Activated CD4-positive, alpha-beta T cell treated with anti-CD3 and anti-CD28 coated beads, Interleukin-2, amount 10 ng/mL, durations not matched to agents 7 days and 5 days (primary cell): ENCODE results near the gene APOL4. TPM values are rescaled to one million over a fixed set of nuclear protein-coding genes. Genes with fewer than 3 reads are reported as not detected.
"Not testable (repeated sequence)": the region's sequence is repeated elsewhere in the genome, so short reads cannot be mapped to it uniquely, and the experiment has no call there.

Source experiments
- CTCF ChIA-PET: fragments of 350-600 bp; sonication (Branson Sonifier 250); formaldehyde crosslinking; loops from one replicate; lab custom pipeline; 2021; ENCODE audit warnings: antibody characterized with exemption; lab: Charles Lee
- POLR2A ChIA-PET: fragments of 350-600 bp; sonication (Branson Sonifier 250); formaldehyde crosslinking; loops from one replicate; lab custom pipeline; 2021; ENCODE audit warnings: antibody characterized with exemption; lab: Charles Lee
- DNase-seq: peaks from one replicate; pipeline ENCODE4 v3.0.0-alpha.2; 2020
- H3K27ac Mint-ChIP-seq: one replicate; pipeline ENCODE4 v1.8.0; 2021; ENCODE audit warnings: mild to moderate bottlenecking, moderate library complexity, mixed read lengths
- H3K27me3 Mint-ChIP-seq: one replicate; pipeline ENCODE4 v1.8.0; 2021; ENCODE audit warnings: mixed read lengths
- H3K36me3 Mint-ChIP-seq: one replicate; pipeline ENCODE4 v1.8.0; 2021; ENCODE audit warnings: low read depth, mixed read lengths
- H3K4me1 Mint-ChIP-seq: one replicate; pipeline ENCODE4 v1.8.0; 2021; ENCODE audit warnings: mixed read lengths
- H3K4me3 Mint-ChIP-seq: one replicate; pipeline ENCODE4 v1.8.0; 2021; ENCODE audit warnings: mild to moderate bottlenecking, moderate library complexity, mixed read lengths
- H3K9me3 Mint-ChIP-seq: one replicate; pipeline ENCODE4 v1.8.0; 2021; ENCODE audit warnings: mixed read lengths
- total RNA-seq, 2 experiments: library from RNA; stranded (reverse); gene quantifications; one replicate each; pipeline ENCODE4 v1.2.3, GENCODE V29; 2021

APOL4 gene
- total RNA-seq, 2 experiments from 2014 or later = 0.54 to 0.57 TPM

GRCh38 chr22:36213586-36213985 is 12.0 kb upstream of the APOL4 start:
- ChIA-PET CTCF (interaction anchor here (0.9 kb wide), 1 partner anchor 31 kb away, joined by 3 read pairs; no protein-coding TSS in a partner anchor), POLR2A (interaction anchor here (0.8 kb wide), 1 partner anchor 1084 kb away, joined by 3 read pairs; no protein-coding TSS in a partner anchor)
- H3K27me3 Mint-ChIP-seq = peaks cover 69% of the 10 kb centered on the region
- no peak overlapping the region for H3K27ac Mint-ChIP-seq
- peaks cover 10% of the 10 kb centered on the region for H3K9me3 Mint-ChIP-seq
- no peak overlapping the region for H3K4me3 Mint-ChIP-seq
- peaks cover 10% of the 10 kb centered on the region for H3K4me1 Mint-ChIP-seq
- no peak for DNase-seq
- H3K36me3 Mint-ChIP-seq = peaks cover 2% of the 10 kb centered on the region

- Mint-ChIP-seq H3K9me3 (peaks cover 10% of the 10 kb centered on the region), H3K27me3 (peaks cover 66% of the 10 kb centered on the region), H3K36me3 (peaks cover 2% of the 10 kb centered on the region), H3K27ac (no peak overlapping the region), H3K4me3 (no peak overlapping the region), H3K4me1 (peaks cover 14% of the 10 kb centered on the region)
- ChIA-PET POLR2A (interaction anchor here (0.8 kb wide), 1 partner anchor 40 kb away, joined by 3 read pairs; the partner anchor contains the start of gene APOL1), CTCF (no interaction called here)
- no peak for DNase-seq
These were observed 11.3 kb upstream of the APOL4 start for GRCh38 chr22:36212901-36213300.

- Mint-ChIP-seq H3K36me3 (peaks cover 2% of the 10 kb centered on the region), H3K4me3 (no peak overlapping the region), H3K27me3 (peaks cover 60% of the 10 kb centered on the region), H3K27ac (no peak overlapping the region), H3K9me3 (peaks cover 10% of the 10 kb centered on the region), H3K4me1 (peaks cover 14% of the 10 kb centered on the region)
- POLR2A ChIA-PET = no interaction called here
- no peak for DNase-seq
- CTCF ChIA-PET = interaction anchor here (1.0 to 1.2 kb wide), 3 partner anchors 11 to 87 kb away, joined by 3 read pairs; no protein-coding TSS in a partner anchor
These were observed 9.7 kb upstream of the APOL4 start for GRCh38 chr22:36211237-36211861.

- H3K4me3 Mint-ChIP-seq = no peak overlapping the region
- peaks cover 50% of the 10 kb centered on the region for H3K27me3 Mint-ChIP-seq
- POLR2A ChIA-PET = no interaction called here
- H3K36me3 Mint-ChIP-seq = peaks cover 2% of the 10 kb centered on the region
- no peak overlapping the region for H3K27ac Mint-ChIP-seq
- H3K4me1 Mint-ChIP-seq = peaks cover 14% of the 10 kb centered on the region
- H3K9me3 Mint-ChIP-seq = peaks cover 10% of the 10 kb centered on the region
- no peak for DNase-seq
- CTCF ChIA-PET = interaction anchor here (1.2 to 1.4 kb wide), 2 partner anchors 12 to 30 kb away, joined by 3 read pairs; no protein-coding TSS in a partner anchor
These were observed 8.6 kb upstream of the APOL4 start for GRCh38 chr22:36210224-36210623.

GRCh38 chr22:36209488-36209908 is 7.9 kb upstream of the APOL4 start:
- Mint-ChIP-seq H3K4me1 (peaks cover 18% of the 10 kb centered on the region), H3K27me3 (peaks cover 45% of the 10 kb centered on the region)
- H3K36me3 Mint-ChIP-seq, H3K4me3 Mint-ChIP-seq, DNase-seq, POLR2A ChIA-PET, H3K27ac Mint-ChIP-seq, H3K9me3 Mint-ChIP-seq: not testable (repeated sequence)
- CTCF ChIA-PET = interaction anchor here (1.4 kb wide), 1 partner anchor 30 kb away, joined by 3 read pairs; no protein-coding TSS in a partner anchor

GRCh38 chr22:36208914-36209313 is 7.3 kb upstream of the APOL4 start:
- peaks cover 20% of the 10 kb centered on the region for H3K4me1 Mint-ChIP-seq
- ChIA-PET CTCF (interaction anchor here (0.8 to 1.2 kb wide), 3 partner anchors 10 to 69 kb away, joined by 3 to 5 read pairs (median 4); no protein-coding TSS in a partner anchor), POLR2A (no interaction called here)
- no peak overlapping the region for H3K27ac Mint-ChIP-seq
- H3K36me3 Mint-ChIP-seq = peaks cover 2% of the 10 kb centered on the region
- DNase-seq = no peak
- H3K27me3 Mint-ChIP-seq = peaks cover 40% of the 10 kb centered on the region
- H3K4me3 Mint-ChIP-seq = no peak overlapping the region
- H3K9me3 Mint-ChIP-seq = peaks cover 10% of the 10 kb centered on the region

- peaks cover 2% of the 10 kb centered on the region for H3K36me3 Mint-ChIP-seq
- H3K9me3 Mint-ChIP-seq = peaks cover 10% of the 10 kb centered on the region
- ChIA-PET POLR2A (no interaction called here), CTCF (interaction anchor here (0.8 to 1.2 kb wide), 4 partner anchors 9 to 70 kb away, joined by 3 to 5 read pairs (median 4); no protein-coding TSS in a partner anchor)
- H3K4me3 Mint-ChIP-seq = no peak overlapping the region
- H3K4me1 Mint-ChIP-seq = peaks cover 20% of the 10 kb centered on the region
- peaks cover 35% of the 10 kb centered on the region for H3K27me3 Mint-ChIP-seq
- H3K27ac Mint-ChIP-seq = no peak overlapping the region
- DNase-seq = no peak
These were observed 6.7 kb upstream of the APOL4 start for GRCh38 chr22:36208162-36208765.

- peaks cover 2% of the 10 kb centered on the region for H3K36me3 Mint-ChIP-seq
- no peak overlapping the region for H3K4me3 Mint-ChIP-seq
- peaks cover 27% of the 10 kb centered on the region for H3K4me1 Mint-ChIP-seq
- peaks cover 24% of the 10 kb centered on the region for H3K27me3 Mint-ChIP-seq
- H3K27ac Mint-ChIP-seq = no peak overlapping the region
- peaks cover 10% of the 10 kb centered on the region for H3K9me3 Mint-ChIP-seq
- no peak for DNase-seq
- ChIA-PET POLR2A (no interaction called here), CTCF (no interaction called here)
These were observed 4.6 kb upstream of the APOL4 start for GRCh38 chr22:36206255-36206654.

GRCh38 chr22:36205573-36205972 is 4.0 kb upstream of the APOL4 start:
- peaks cover 18% of the 10 kb centered on the region for H3K27me3 Mint-ChIP-seq
- CTCF ChIA-PET, DNase-seq, H3K27ac Mint-ChIP-seq, H3K36me3 Mint-ChIP-seq, POLR2A ChIA-PET, H3K9me3 Mint-ChIP-seq, H3K4me3 Mint-ChIP-seq: not testable (repeated sequence)
- peaks cover 23% of the 10 kb centered on the region for H3K4me1 Mint-ChIP-seq

GRCh38 chr22:36204632-36205015 is 3.0 kb upstream of the APOL4 start:
- Mint-ChIP-seq H3K4me1 (peaks cover 21% of the 10 kb centered on the region), H3K27ac (no peak overlapping the region), H3K27me3 (peaks cover 13% of the 10 kb centered on the region), H3K9me3 (peaks cover 10% of the 10 kb centered on the region), H3K4me3 (peak overlapping the region; percentile 32), H3K36me3 (no peaks in the 10 kb centered on the region)
- ChIA-PET POLR2A (no interaction called here), CTCF (interaction anchor here (1.4 kb wide), 1 partner anchor 32 kb away, joined by 3 read pairs; no protein-coding TSS in a partner anchor)
- DNase-seq = no peak

GRCh38 chr22:36204001-36204631 is 2.5 kb upstream of the APOL4 start:
- Mint-ChIP-seq H3K27me3 (peaks cover 8% of the 10 kb centered on the region), H3K4me3 (peak overlapping the region; percentile 32), H3K27ac (no peak overlapping the region), H3K9me3 (peaks cover 4% of the 10 kb centered on the region), H3K4me1 (peaks cover 21% of the 10 kb centered on the region), H3K36me3 (no peaks in the 10 kb centered on the region)
- ChIA-PET POLR2A (no interaction called here), CTCF (interaction anchor here (0.6 to 1.4 kb wide), 2 partner anchors 16 to 32 kb away, joined by 3 read pairs; no protein-coding TSS in a partner anchor)
- DNase-seq = no peak

- H3K27ac Mint-ChIP-seq, CTCF ChIA-PET, H3K9me3 Mint-ChIP-seq, H3K36me3 Mint-ChIP-seq, H3K4me3 Mint-ChIP-seq, POLR2A ChIA-PET, DNase-seq, H3K27me3 Mint-ChIP-seq: not testable (repeated sequence)
- peaks cover 23% of the 10 kb centered on the region for H3K4me1 Mint-ChIP-seq
These were observed 1.8 kb upstream of the APOL4 start for GRCh38 chr22:36203441-36203840.
